HG02763 (cell line): ENCODE data around the gene EXOC6B.

ENCODE experiments used
- ATAC-seq: cut with Tn5 transposase; IDR thresholded peaks from one replicate; pipeline ENCODE4 v1.9.1; 2021; ENCODE audit warnings: mild to moderate bottlenecking, moderate library complexity; ENCODE audit not compliant: unreplicated experiment

The EXOC6B gene

GRCh38 chr2:72300147-72300684, 525.6 kb downstream of the EXOC6B start:
- no peak for ATAC-seq

DNA sequence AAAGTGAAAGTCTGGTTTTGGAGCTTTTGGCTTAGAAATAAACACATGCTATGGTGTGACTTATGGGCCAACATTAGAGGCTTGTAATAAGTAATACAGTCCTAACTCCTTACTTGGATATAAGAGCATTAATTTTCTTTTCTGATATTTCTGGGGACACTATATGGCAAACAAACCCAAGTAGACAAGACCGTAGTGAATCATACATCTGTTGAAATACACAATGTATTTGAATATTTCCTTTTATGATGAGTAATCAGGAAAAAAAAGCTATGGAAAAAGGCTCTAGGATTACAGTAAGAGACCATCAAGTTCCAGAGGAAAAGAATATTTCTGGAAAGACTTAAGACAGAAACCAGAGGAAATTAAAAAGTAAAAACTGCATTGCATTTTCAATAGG, 532.2 kb downstream of the EXOC6B start:
- ATAC-seq: no peak

DNA sequence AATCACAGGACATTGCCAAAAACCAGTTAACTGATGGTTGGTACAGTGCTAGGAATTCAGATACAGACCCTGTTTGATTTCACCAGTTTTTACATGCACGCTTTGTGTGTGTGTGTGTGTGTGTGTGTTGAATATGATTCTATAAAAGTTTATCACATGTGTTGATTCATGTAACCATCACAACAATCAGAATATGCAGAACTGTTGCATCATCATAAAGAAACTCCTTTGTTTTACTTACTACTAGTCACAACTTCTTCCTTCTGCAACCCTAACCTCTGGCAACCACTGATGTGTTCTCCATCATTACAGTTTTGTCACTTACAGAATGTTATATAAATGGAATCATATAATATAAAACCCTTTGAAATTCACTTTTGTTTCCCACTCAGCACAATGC, 533.4 kb downstream of the EXOC6B start:
- no peak for ATAC-seq

DNA sequence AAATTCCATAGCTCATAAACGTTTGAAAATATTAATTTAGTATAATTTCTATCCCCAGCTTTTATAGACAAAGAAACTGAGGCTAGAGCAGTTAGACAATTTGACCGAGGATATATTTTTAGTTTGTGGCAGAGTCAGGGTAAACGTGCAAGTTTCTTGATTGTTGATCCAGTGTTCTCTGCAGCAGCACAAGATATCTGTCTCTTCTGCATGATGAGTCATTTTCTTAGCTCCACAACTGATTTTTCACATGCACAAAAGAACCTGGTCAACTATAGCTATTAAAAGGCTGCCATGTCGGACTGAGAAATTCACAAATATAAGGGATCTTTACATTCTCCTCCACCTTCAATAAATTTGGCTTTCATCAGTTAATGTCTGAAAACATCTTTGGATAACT, 534.8 kb downstream of the EXOC6B start:
- no peak for ATAC-seq

DNA sequence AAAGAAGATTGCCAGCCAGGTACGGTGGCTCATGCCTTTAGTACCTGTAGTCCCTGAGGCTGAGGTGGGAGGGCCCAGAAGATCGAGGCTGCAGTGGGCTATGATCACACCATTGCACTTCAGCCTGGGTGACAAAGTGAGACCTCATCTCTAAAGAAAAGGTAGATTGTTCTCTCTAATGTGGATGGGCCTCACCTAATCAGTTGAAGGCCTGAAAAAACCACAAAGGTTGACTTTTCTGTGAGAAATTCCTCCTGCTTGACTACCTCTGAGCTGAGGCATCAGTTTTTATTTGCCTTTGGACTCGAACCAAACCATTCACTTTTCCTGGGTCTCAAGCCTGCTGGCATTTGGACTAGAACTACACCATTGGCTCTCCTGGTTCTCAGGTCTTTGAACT, 536.1 kb downstream of the EXOC6B start:
- no peak for ATAC-seq

DNA sequence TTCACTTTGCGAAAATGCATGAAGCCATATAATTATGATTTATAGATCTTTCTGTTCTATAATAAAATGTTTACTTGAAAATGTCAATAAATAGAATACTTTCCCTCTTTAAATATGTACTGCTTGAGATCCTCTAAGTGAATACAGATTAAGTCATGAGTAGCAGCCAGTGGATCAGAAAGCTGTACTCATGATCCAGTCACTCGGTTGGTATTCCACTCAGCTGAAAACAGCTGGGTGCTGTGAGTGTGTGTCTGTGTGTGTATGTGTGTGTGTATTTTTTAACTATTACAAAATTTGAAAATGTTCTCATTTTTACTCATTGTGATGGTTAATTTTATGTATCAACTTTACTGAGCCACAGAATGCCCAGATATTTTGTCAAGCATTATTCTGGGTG, 536.5 kb downstream of the EXOC6B start:
- ATAC-seq: no peak

DNA sequence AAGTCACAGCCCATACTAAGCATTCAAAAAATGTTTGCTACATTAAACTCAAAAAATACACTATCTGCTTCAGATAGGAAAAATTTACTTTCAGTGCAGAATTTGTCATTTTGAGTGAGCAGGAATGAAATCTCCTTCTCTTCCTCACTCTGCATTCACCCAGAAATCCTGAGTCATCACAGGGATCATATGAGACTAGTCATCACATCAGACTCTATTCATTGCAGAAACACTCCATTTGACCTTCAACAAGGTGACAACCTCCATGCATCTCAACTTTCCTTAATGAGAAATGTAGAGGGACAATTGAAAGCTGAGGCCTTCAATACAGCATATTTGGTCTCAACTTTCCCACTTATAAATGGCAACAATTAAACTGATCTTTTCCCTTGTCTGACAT, 547.8 kb downstream of the EXOC6B start:
- no peak for ATAC-seq

DNA sequence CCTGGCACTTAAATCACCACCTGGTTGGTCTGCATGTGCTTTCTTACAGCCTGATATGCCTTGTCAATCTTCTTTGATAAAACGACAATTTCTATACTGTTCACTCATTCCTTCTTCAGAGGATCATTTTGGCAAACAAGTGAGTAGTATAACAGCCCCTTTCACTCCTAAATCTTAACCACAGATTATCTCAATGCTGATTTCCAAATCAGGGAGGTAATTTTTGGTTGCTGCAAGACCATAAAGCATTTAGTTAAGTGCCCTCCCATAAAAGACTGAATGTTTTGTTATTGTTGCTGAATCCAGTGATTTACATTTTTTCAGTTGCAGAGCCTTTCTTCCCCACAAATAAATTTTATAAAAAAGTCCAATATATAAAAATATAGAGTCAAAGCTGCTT, 549.0 kb downstream of the EXOC6B start:
- no peak for ATAC-seq

DNA sequence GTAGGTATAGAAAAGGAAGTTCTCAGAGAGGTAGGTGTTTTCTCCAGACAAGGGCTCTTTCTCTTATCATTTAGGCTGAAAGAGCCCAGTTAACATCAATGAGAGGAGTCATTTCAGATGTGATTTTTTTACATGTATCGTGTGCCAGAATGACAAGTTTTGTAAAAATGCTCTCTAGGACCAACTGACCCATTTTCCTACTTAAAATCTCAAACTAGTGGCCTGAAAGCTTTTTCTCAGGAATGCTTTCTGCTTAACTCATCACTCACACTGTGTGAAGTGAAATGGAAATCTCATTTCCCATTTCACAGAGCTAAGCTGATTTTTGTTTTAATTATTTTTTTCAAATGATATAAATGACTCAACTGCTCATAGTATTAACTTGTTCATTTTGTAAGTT, 549.5 kb downstream of the EXOC6B start:
- no peak for ATAC-seq

GRCh38 chr2:72275084-72275483, 550.7 kb downstream of the EXOC6B start:
- no peak for ATAC-seq

- ATAC-seq: no peak
Measured at GRCh38 chr2:72274380-72274797, 551.4 kb downstream of the EXOC6B start.

DNA sequence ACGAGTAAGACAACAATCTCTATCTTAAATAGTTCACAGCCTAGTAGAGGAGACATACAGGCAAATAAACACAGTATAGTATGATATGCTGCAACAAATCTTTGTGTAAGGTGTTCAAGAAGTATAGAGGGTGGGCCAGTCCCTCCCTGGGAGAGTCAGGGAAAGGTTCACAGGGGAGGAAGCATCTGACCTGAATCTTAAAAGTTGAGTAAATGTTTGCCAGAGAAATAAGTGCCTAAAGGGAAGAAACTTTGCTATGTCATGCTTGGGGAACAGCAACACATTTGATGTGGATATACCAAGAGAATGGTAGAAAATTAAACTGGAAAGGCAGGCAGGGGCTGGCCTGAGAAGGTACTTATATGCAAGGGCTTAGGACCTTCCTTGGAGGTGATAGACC, 552.4 kb downstream of the EXOC6B start:
- no peak for ATAC-seq

DNA sequence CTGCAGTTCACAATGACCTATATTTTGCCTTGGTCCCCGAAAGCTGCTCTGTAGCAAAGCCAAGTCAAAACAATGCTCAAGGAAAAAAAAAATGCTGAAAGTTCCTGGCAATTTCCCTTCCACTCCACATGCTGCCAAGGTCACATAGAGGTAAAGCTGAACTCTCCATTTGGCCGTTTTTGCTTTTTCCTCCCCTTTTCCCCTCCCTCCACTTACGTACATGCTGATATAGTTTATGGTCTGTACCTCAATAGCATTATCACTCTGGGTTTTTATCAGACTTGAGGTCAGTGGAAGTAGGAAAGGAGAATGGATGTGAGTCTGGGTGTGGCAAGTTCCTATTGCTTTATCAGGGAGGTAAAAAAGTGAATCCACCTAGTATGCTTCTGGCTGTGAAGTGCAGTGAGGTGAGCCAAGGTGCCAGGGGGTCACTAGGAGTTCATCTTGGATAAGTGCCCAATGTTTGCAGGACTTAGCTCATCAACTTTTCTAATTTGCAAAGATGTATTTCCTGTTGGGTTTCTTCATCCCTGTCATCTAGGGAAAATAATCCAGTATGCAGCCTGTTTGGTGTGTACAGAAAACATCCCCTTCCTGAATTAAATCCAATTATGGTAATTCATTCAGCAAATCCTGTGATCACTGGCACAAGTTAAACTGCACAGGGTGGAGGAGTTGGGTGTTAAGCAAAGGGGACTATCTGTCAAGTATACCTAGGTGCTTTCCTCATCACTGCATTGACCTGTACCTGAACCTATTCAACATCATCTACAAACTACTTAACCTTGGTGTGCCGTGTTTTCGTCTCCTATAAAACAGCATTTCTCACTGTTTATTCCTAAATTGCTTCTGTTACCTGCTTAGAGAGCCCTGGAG, 553.8 kb downstream of the EXOC6B start:
- ATAC-seq: no peak

DNA sequence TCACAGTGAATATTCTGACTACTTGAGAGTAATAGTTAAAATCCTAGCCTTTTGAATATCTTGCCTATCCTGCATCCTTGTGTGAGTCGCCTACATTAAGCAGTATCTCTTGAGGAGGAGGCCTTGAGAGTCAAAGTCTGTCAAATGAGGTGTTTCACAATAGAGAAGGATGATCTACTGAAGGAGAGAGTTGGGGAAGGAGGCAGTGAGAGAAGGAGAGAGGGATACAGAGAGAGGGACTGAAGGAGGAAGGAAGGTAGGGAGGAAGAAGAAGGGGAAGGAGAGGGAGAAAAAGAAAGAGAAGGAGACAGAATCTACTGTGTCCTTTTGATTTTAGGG, 554.6 kb downstream of the EXOC6B start:
- ATAC-seq: no peak

- no peak for ATAC-seq
Measured at GRCh38 chr2:72270556-72271275, 555.1 kb downstream of the EXOC6B start.

DNA sequence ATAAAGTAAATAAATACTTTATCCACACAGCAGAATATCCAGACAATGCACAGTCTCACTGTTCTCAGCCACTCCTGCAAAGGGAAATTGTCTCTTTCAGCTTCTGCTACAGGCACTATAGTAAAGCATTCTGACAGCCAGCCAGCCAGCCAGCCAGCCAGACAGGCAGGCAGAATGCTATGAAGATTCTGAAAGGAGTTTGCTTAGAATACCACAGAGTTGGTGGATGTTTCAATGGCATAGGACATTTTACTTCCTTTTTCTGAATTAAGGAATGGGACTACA, 562.1 kb downstream of the EXOC6B start:
- ATAC-seq: no peak

- ATAC-seq: no peak
Measured at GRCh38 chr2:72263043-72263775, 562.6 kb downstream of the EXOC6B start.

GRCh38 chr2:72261076-72261475, 564.8 kb downstream of the EXOC6B start:
- no peak for ATAC-seq

- ATAC-seq: no peak
Measured at GRCh38 chr2:72255540-72255939, 570.3 kb downstream of the EXOC6B start.

- ATAC-seq: no peak
Measured at GRCh38 chr2:72254831-72255451, 570.9 kb downstream of the EXOC6B start.

DNA sequence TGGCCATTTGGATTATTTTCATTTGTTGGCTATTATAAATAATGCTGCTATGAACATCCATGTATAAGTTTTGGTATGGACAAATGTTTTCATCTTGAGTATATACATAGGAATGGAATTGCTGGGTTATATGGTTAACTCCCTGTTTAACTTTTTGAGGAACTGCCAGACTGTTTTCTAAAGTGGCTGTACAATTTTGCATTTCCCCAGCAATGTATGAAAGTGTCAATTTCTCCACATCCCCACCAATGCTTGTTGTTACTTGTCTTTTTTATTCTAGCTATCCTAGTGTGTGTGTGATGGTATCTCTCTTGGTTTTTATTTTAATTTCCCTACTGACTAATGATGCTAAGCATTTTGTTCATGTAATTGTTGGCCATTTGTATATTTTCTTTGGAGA, 587.5 kb downstream of the EXOC6B start:
- ATAC-seq: no peak
